Fibroblast of pulmonary artery (primary cell): ENCODE data around the gene RBMS1.
A peak's percentile ranks its signal among the peaks of the same experiment; 100 is the strongest.

Experiments used
- DNase-seq: peaks from one replicate; pipeline ENCODE4 v3.0.0-alpha.2; 2010; ENCODE audit warnings: low read depth
- H3K4me3 ChIP-seq: replicated peaks from 2 replicates; pipeline ENCODE4 v1.5.1; 2011; ENCODE audit warnings: low read depth, mild to moderate bottlenecking, control low read depth, low read length, moderate library complexity
- TF ChIP-seq, protein P1 (sequence below): IDR thresholded peaks from 2 replicates; pipeline ENCODE4 v1.5.1; 2011; ENCODE audit warnings: mild to moderate bottlenecking, control low read depth, low read length, inconsistent platforms; ENCODE audit errors: missing control alignments

RBMS1 gene

DNA sequence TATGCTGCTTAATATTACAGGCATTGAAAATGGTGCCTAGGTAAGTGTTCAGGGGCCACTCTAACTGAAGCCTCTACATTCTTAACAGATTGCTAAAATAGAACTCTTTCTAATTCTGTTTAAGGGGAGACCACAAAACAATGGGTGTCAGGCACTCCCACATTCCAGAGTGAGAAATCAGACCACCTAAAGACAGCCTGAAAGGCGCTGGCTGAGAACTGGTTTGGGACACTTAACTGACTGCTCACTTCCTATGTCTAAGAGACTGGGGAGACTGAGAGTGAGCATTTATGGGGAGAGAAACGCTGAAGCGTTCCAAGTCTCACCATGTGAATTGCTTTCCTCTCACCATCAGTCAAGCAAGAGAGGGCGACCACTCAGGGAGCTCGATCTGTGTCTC, 184.7 kb downstream of the RBMS1 start:
- no peak overlapping the region for H3K4me3 ChIP-seq
- TF ChIP-seq, protein P1, sequence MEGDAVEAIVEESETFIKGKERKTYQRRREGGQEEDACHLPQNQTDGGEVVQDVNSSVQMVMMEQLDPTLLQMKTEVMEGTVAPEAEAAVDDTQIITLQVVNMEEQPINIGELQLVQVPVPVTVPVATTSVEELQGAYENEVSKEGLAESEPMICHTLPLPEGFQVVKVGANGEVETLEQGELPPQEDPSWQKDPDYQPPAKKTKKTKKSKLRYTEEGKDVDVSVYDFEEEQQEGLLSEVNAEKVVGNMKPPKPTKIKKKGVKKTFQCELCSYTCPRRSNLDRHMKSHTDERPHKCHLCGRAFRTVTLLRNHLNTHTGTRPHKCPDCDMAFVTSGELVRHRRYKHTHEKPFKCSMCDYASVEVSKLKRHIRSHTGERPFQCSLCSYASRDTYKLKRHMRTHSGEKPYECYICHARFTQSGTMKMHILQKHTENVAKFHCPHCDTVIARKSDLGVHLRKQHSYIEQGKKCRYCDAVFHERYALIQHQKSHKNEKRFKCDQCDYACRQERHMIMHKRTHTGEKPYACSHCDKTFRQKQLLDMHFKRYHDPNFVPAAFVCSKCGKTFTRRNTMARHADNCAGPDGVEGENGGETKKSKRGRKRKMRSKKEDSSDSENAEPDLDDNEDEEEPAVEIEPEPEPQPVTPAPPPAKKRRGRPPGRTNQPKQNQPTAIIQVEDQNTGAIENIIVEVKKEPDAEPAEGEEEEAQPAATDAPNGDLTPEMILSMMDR: no peak
- DNase-seq: peak; percentile 76

DNA sequence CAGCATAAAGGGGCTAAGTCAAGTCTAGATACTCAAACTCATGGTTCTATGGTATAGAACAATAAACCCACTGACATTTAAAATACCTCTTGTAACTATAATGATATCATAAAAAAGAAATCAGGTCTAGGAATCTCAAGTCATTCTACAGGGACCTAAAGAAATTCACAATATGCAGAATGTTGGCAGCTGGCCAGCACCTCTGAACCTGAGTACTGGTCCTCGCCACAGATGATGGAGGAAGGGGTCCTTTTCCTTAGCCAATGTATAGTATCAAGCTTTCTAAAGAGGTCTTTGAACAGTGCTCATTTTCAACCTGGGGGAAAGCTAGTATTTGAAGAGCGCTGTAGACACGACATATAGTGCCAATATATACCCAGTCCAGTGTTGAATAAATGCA, 185.1 kb downstream of the RBMS1 start:
- TF ChIP-seq, protein P1: no peak
- H3K4me3 ChIP-seq: no peak overlapping the region
- no peak for DNase-seq

DNA sequence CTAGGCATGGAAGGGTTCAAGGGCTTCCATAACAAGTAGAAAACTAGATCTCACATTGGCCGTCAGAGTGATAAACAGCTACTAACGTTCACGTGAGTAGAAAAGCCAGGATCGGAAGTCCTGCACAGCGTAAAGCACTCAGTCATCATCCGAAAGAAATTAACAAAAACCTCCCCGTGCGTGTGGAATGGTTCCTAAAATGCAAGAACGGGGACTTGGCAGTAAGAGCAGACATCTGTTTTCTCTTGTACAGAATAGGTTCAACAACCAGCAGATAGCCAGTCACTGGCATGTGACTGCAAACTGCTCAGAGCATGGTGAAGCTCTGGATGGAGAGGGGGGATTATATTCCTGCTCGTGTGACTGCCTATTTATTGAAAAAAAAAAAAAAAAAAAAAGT, 186.6 kb downstream of the RBMS1 start:
- H3K4me3 ChIP-seq: no peak overlapping the region
- peak; percentile 91 for DNase-seq
- TF ChIP-seq, protein P1: no peak

DNA sequence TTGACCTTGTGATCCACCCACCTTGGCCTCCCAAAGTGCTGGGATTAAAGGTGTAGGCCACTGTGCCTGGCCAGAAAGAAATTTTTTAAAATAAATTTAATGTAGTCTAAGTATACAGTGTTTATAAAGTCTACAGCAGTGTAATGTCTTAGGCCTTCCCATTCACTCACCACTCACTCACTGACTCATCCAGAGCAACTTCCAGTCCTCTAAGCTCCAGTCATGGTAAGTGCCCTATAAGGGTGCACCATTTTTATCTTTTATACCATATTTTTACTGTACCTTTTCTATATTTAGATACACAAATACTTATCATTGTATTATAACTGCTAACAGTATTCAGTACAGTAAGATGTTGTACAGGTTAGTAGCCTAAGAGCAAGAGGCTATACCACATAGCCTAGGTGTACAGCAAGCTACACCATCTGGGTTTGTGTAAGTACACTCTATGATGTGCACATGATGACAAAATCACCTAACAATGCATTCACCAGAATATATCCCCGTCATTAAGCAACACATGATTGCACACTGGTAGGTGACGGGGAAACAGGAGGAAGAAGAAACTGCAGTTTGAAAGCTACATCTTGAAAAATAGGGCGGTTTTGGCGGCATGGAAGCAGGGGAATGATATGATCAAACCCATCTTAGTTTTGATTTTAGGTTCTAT, 188.4 kb downstream of the RBMS1 start:
- peak; percentile 76 for DNase-seq
- TF ChIP-seq, protein P1: no peak
- no peak overlapping the region for H3K4me3 ChIP-seq

DNA sequence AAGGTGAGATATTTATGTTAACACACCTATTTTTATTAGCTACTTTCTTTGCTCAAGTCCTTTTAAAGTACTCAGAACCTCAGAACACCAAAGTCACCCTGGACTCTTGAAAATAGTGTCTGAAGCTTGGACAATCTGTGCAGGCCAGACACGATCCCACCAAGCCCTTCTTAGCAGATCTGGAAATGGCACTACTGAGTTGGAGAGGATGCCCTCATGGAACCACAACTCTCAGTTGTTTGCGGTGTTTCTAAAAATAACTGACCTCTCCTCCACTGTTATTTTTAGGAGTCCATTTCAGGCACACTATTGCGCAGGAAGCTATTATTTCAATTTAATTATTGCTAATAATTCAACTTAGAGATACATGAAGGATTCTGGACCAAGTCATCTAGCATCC, 190.1 kb downstream of the RBMS1 start:
- no peak overlapping the region for H3K4me3 ChIP-seq
- TF ChIP-seq, protein P1: no peak
- no peak for DNase-seq

DNA sequence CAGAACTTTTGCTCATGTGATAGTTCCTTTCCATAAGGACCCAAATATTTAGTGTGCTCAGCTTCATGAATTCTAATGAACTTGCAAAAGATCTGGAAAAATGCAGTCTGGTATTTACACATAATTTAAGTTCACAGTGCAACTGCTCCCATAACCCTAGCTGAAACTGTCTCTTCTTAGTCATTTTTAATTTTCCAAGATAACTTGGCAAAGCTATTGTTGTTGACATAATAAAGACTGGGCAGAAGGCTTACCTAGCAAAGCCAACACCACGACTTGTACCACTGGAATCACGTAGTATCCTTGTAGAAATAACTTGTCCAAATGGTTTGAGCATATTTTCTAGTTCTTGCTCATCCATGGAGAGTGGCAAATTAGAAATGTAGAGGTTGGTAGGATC, 190.5 kb downstream of the RBMS1 start:
- DNase-seq: no peak
- TF ChIP-seq, protein P1: no peak

DNA sequence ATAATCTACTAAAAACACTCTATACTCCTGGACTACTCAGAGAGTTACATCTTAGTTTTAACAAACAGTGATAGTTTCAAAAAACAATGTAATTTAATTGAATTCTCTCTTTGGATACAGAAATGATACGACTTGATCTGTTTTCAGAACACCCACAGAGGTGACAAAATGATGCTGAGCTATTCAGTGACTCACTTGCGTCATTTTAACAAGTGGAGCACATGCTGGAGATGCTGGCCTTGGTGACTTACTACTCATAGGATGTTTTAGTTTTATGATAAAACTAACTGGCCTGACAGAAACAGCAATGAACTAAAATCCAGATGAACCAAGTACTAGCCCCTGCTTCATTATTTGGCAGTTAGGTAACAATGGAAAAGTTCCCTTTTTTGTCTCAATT, 192.2 kb downstream of the RBMS1 start:
- H3K4me3 ChIP-seq: no peak overlapping the region
- no peak for DNase-seq
- TF ChIP-seq, protein P1: no peak

More for the DNA sequence above, 190.5 kb downstream of the RBMS1 start:
- no peak overlapping the region for H3K4me3 ChIP-seq
